Measurements from ENCODE around the gene RHPN2.
"Not testable (repeated sequence)": the region's sequence is repeated elsewhere in the genome, so short reads cannot be mapped to it uniquely, and the experiment has no call there.

DNA sequence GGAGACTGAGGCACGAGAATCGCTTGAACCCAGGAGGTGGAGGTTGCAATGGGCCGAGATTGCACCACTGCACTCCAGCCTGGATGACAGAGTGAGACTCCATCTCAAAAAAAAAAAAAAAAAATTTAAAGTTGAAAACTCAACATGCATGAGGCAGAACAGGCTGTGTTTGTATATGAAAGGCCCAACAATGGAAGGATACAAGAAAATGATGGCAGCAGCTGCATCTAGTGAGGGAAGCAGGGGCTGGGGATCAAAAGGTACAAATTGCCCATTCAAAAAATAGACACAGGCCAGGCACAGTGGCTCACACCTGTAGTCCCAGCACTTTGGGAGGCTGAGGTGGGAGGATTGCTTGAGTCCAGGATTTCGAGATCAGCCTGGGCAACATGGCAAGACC is 86.9 kb downstream of the RHPN2 start:
- not testable (repeated sequence) for TF ChIP-seq CTCF, POLR2AphosphoS5, POLR2A (IDR thresholded peaks at IDR 0.05)

Measured in breast epithelium (tissue), 3 donors.